GM18508 (cell line): ENCODE measurements around the gene TGFA.

Experiments
- ATAC-seq: cut with Tn5 transposase; IDR thresholded peaks from one replicate; pipeline ENCODE4 v1.9.1; 2021; ENCODE audit warnings: moderate number of reproducible peaks; ENCODE audit not compliant: insufficient read depth, unreplicated experiment

The TGFA gene

DNA sequence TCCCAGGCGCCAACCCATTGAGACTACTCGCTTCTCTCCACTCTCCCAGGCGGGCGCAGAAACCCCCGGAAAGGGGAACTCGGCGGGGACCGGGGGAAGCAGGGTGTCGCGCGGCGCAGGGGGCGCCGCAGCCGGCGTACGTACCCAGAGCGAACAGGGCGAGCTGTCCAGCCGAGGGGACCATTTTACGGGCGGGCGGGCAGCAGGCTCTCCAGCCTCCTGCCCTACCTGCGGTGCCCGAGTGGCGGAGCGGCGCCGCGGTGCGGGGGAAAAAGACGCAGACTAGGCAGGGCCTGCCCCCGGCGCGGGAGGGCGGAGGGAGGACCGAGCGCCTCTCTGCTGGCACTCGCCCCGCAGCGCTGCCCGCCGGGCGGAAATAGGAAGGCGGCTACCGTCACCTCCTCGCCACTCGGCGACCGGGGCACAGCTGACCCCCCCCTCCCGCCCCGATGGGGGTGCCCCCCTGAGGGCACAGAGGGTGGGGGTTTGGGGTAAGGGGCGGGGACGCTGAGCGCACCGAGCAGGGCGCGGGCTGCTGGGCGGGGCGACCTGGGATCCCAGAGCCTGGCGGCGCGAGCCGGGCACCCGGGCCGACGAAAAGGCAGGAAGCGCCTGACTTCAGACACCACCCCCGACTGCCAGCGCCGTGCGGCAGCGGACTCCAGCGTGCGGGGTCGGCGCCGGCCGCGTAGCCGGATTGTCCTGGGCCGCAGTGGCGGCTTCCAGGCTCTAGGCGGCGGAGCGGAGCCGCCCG is at the start of gene TGFA:
TSS of gene TGFA (minus strand) at position 243 of the 754 bp plus-strand sequence. CDS start at position 184, 59 bp downstream.
- no peak for ATAC-seq

DNA sequence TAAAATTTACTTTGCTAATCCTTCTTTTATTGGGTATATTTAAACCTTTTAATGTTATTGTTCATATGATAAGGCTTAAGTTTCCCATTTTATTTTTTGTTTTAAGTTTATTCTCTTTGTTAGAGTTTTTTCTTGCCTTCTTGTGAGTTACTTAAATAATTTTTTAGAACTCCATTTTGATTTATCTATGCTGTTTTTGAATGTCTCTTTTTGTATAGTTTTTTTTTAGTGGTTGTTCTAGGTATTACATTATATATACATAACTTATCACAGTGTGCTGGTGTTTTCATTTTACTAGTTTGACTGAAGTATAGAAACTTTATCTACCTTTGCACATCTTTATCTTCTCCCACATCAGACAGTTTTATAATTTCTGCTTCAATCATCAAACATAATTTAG is 49.4 kb upstream of the TGFA start:
- ATAC-seq, result no peak

DNA sequence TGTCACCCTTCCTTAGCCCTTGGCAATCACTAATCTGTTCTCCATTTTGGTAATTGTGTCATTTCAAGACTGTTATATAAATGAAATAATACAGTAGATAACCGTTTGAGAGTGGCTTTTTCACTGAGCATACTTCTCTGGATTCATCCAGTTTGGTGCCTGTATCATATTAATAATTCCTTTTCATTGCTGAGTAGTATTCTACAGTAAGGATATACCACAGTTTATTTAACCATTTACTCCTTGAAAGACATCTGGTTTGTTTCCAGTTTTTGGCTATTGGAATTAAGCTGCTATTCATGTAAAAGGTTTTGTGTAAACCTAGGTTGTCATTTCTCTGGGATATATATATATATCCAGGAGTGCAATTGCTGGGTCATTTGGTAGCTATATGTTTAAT is 44.6 kb upstream of the TGFA start:
- ATAC-seq, result no peak

DNA sequence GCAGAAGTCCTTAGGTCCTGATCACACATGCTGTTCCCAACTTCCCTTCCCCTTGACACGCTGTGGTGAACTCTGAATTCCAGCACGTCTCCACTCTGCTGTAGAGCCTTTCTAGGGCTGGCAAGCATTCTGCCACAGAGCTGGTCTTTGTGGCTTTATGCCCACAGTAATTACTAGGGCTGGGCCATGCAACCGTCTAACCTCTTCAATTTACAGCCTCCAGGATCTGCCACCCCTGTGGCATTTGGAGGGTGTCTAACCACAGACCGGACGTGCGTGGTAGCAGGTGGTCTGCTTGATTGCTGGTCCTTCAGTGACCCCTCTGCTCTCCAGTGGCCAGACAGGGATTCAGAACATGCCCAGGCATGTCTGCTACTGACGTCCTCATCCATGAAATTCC is 43.1 kb upstream of the TGFA start:
- ATAC-seq, result no peak

DNA sequence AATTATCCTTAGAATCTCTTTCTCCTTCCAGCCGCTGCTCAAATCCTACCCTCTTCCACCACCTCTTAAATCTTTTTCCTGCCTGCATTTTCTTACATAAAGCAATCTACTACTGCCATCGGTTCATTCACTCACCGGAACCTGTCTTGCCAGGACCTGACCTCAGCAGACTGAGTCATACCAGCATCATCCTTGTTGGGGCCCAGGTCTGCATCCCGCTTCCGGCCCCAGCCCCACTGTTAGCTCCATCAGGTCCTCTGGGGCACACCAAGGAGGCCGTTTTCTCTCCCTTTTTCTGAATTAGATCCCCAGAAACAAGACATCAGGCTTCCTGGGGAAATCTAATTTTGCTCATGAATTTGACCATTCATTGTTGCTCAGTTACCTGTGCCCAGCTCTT is 42.7 kb upstream of the TGFA start:
- ATAC-seq, result no peak

DNA sequence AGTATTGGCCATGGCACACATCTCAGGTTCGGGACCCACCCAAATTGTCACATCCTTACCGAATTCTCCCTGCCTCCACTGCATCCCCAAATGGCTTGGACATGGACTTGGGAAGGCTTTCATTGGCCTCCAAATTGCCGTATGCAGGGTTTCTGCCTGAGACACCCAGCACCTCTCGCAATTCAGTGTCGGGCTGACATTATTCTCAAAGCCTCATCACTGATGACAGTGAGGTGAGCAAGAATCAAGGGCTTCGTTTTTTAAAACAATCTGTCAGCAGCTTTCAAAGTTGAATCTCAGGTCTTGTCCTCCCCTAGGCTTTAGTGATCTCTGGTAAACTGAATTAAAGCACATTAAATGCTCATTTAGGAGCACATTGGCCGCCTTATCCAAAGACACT is 29.5 kb upstream of the TGFA start:
- ATAC-seq, result no peak

DNA sequence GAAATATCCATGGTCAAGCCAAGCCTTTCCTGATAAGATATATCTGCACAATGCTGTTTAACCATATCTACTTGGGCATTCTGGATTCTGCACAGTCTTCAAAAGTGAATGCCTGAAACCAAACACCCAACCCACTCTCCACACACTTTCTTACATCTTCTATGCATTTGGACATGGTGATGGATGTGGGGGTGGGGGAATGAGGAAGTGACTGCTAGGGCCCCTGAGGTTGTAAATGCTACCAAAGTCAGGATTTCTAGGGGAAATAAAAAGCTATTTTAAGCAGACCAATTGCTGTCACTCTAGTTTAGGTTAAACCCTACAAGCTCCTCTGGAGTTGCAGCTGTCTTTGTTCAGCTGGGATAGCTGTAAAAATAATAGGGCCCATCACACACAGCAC is 26.7 kb upstream of the TGFA start:
- no peak for ATAC-seq

DNA sequence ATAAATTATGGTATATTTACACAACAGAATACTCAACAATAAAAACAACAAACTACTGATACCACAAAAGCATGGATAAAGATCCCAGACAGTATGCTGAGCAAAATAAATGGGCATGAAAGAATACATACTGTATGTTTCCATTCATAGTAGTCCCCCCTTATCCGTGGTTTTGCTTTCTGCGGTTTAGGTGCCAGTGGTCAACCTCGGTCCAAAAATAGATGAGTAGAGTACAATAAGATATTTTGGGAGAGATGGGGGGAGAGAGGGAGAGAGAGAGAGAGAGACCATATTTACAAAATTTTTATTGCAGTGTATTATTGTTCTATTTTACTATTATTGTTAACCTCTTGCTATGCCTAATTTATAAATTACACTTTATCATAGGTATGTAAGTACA is 21.0 kb upstream of the TGFA start:
- no peak for ATAC-seq

DNA sequence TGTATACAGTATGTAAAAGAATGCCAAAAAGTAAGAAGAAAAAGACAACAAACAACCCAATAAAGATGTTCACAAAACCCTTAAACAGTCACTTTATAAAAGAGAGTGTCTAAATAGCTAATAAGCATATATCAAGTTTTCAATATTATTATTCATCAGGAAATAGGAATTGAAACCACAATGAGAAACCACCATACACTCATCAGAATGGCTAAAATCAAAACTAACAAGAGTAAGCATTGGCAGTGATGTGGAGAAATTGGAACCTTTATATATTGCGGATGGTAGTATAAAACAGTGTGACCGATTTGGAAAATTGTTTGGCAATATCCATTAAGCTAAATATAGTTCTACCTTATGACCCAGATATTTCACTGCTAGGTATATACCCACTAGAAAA is 20.5 kb upstream of the TGFA start:
- no peak for ATAC-seq

DNA sequence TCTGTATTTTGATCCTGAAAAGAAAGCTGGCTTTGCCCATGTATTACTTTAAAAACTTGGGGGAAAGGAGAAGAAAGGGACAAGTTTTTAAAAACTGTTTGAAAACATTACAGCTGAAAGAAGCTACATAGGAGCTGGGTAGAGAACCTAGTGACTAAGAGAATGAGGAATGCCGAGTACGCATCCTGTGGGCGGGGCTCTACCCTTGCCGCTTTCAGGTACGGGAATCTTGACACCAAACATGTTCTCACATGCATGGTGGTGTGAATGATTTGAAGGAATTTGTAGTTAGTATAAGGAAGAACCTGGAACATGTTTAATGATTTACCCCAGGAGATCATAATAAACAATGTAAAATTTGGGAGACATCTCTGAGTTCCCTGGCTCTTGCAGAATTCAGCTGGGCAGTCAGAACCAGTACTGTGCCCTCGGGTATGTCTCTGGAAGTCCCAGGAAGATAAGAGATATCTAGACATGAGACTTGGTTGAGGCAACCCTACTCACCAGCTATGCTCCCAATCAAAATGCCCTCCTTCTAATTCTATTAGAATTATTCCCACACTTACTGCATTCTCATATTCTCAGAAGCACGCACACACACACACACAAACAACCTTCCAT is 16.5 kb upstream of the TGFA start:
- ATAC-seq, result no peak

DNA sequence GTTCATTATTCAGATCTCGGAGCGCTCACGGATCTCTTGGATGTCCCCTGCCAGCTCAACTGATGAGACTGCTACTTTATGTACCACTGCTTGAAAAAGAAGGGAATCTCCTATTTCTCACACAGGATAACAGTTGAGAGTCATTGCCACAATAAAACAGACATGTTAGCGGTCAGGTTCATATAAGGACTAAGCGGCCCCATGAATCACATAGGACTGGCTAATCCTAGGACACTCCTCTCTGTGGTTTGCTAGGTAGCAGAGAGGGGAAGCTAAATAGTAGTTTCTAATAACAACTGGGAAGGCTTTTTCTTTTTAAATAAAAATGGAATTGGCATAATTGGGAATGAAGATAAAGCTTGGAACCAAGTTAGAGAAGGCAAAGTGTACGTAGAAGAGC is 15.9 kb upstream of the TGFA start:
- ATAC-seq, result no peak

DNA sequence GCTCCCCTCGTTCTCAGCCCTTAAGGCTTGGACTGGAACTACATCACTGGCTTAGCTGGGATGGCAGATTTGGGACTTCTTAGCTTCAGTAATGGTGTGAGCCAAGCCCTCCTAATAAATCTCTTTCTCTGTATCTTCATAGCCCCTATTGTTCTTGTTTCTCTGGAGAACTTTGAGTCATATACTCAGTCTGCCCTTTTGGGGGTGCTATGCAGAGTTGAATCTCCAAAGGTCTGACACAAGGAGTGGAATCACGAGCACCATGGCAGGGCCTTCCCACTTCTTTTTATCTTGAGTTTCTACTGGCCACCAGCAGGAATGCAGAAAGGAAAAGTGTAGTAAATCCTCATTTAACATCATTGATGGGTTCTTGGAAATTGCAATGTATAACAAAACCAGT is 13.3 kb upstream of the TGFA start:
- ATAC-seq, result no peak

DNA sequence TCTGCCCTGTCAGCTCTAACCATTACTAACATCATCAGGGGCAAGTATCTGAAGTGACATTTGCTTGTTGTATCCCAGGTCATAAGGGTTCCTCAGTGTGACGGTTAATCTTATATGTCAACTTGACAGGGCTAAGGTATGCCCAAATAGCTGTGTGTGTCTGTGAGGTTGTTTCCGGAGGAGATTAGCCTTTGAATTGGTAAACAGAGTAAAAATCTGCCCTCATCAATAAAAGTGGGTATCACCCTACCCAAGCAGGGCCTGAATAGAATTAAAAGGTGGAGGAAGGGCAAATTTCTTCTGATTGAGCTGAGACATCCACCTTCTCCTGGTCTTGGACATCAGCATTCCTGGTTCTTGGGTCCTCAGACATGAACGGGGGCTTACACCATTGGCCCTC is 12.8 kb upstream of the TGFA start:
- ATAC-seq, result no peak

DNA sequence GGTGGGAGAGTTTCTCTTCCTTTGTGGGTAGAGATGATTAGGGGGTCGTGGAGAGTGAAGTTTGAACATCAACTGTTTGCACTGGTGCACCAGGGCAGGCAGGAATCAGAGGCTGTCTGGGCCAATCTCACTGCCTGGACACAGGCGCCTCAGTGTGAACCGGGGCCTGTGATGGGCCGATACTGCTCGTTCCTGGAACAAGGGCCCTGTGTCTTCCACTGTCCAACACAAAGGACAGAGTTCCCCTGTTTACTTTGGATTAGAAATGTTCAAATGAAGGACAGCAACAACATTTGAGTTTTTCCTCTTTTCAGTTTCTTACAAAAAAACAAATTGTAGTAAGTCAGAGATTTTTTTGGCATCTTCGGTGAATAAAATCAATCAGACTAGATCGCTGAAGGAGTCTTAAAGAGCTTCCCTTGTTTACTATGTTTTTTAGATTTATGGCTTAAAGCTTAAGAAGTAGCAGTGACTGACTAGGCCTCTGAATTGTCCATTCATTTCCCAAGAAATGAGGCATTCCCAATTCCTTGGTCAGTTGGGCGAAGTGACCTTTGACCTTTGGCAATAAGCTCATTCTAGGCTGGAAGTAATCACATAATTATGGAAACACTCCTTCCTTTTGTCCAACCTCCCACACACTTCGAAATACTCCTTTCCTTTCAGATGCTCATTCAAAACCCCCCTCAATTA is 11.6 kb upstream of the TGFA start:
- no peak for ATAC-seq

DNA sequence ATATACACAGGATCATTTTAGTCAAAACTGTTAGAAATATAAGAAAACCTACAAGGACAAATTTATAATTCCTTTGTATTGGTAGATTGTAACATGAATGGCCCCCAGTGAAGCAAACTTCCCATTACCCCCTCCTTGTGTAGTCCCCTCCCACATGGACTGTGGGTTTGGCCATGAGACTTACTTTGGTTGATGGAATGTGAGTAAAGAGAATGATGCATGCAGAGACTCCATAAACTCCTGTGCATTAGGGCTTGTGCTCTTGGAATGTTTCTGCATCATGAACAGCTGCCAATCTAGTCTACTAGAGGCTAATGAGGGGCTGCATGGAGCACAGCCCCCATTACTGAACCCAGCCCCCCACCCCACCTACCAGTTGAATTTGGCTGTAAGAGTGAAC is 8.3 kb upstream of the TGFA start:
- no peak for ATAC-seq

DNA sequence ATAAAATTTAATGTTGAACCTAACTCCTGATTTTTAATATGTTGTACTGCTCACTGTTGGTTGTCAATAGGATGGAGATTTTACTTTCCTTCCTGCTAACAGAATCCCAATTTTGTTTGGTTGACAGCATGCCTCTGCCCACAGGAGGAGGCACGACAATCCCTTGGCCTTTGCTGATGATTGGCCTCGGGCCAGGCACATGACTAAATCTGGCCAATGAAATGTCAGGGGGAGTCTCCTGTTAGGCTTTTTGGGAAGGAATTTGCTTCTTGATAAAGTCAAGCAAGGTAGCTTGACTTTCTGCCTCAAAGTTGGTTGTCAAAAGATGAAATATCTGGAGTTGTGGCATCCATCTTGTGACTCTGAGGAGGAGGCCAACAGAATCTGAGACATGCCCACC is 6.8 kb upstream of the TGFA start:
- ATAC-seq, result no peak

DNA sequence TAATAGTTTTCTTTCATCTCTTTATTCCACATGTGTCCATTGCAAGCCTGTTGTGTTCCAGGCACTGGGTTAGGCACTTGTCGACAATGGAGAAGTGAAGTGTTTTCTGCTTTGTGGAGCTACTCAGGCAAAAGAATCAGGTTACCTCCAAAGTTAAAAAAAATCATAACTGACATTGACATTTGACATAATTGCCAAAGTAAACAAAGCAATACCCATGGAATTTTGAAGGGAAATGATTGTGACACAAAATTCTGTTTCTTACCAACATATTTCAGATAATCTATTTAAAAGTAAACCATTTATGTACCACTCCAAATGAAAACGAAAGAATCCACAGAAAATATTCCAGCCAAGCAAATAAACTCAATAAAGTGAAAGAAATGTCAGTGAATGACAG is 6.4 kb upstream of the TGFA start:
- no peak for ATAC-seq

DNA sequence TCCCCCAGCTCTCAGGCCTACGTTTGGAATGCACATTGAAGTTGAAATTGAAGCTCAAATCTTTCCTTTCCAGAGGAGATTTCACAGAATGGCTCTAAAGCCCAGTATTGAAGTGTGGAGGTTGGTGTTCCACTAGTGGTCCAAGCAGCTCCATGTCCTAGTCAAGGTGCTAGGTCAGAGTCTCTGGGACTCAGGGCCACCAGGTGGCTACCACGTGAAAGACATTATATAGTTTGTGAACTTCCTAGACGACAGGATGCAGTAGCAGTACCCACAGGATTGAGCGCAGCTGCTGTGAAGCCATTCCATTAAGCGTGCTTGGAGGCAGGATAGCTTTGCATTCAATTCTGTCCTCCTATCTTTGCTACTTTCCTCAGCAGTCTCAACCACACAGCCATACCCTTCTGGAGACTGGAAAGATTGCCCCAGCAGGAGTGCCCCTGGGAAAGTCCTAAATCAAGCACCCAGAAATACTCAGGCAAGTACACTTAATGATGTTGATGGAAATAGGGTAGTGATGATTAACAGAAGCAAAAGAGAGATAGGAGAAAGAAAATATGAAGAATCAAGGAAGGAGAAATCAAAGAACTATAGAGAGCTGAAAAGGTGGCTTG is 4.7 kb upstream of the TGFA start:
- ATAC-seq, result no peak

DNA sequence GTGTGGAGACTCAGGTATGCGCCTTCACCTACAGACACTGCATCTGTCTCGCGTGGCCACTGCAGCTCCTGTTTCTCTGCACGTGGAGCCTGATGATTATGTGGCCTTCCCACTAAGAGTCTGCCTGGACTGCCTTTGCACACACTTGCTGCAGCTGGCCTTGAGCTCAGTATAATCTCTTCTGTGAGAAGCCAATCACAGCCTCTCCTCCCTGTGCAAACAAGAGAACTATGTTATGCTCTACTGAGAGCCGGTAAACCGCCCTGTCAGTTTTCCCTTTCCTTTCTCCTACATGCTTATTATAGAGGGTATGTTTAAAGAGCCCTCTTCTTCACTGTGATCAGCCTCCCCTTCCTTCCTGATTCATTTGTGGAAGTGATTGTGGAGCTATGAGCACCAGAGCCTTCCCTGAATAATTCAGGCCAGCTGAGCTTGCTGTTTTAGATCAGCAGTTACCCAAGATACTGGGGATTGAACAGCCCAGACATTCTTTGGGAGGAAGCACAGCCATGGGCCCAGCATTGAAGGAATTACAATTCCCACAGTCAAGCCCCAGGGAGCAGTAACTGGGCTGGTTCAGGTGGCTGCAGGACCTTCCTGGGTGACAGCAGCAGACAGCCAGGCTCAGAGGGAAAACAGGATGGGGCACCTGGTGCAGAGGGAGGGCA is 3.7 kb upstream of the TGFA start:
- no peak for ATAC-seq

DNA sequence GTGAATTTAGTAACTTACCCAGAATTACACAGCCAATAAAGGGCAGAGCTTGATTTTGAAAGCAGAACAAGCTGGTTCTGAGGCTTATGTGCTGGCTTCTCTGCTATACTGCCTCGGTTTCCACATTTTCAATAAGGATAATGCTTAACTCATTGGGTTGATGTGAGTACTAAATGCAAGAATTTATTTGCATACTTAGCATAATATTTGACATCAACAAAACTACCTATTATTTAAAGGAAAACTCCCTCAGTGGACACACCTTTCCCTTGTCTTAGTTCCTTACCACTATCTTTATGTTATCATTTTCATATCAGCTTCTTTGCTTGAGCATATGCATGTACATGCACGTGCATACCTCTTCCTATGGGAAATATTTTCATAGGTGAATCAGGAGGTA is 3.0 kb upstream of the TGFA start:
- ATAC-seq, result no peak
